GM23338 (cell line): ENCODE results near the gene EVI5L. TPM values are rescaled to one million over a fixed set of nuclear protein-coding genes. Genes with fewer than 3 reads are reported as not detected.

ENCODE experiments used
- ATAC-seq: fragments of 200-7000 bp; cut with Tn5 transposase; 3 replicates; pipeline ENCODE4 v1.9.1; 2020
- DNase-seq: peaks from one replicate; pipeline ENCODE4 v3.0.0-alpha.2; 2015; ENCODE audit warnings: low spot score
- H2AFZ ChIP-seq: fragments of 200-600 bp; sonication (generic); 2 replicates; pipeline ENCODE4 v1.8.0; 2016; ENCODE audit warnings: antibody characterized with exemption, mild to moderate bottlenecking, moderate library complexity
- H3F3A ChIP-seq: fragments of 200-600 bp; sonication (generic); replicated peaks from 2 replicates; pipeline ENCODE4 v1.8.0; 2017; ENCODE audit warnings: antibody characterized with exemption, mixed run types, low read depth
- H3K27ac ChIP-seq: fragments of 200-600 bp; sonication (generic); 2 replicates; pipeline ENCODE4 v1.6.1; 2016; ENCODE audit warnings: low read depth
- H3K27me3 ChIP-seq: fragments of 200-600 bp; sonication (generic); 2 replicates; pipeline ENCODE4 v1.8.0; 2016; ENCODE audit warnings: mild to moderate bottlenecking, mixed run types, moderate library complexity; ENCODE audit not compliant: insufficient read depth
- H3K36me3 ChIP-seq: fragments of 200-600 bp; sonication (generic); 2 replicates; pipeline ENCODE4 v1.8.0; 2016; ENCODE audit warnings: mild to moderate bottlenecking; ENCODE audit not compliant: insufficient read depth
- H3K4me1 ChIP-seq: fragments of 200-600 bp; sonication (generic); 2 replicates; pipeline ENCODE4 v1.8.0; 2016; ENCODE audit warnings: mild to moderate bottlenecking, moderate library complexity; ENCODE audit not compliant: insufficient read depth
- H3K4me2 ChIP-seq: fragments of 200-600 bp; sonication (generic); 2 replicates; pipeline ENCODE4 v1.7.1; 2017; ENCODE audit warnings: mixed run types
- H3K4me3 ChIP-seq: fragments of 200-600 bp; sonication (generic); 2 replicates; pipeline ENCODE4 v1.6.1; 2016; ENCODE audit warnings: mixed run types
- H3K79me2 ChIP-seq: fragments of 200-600 bp; sonication (generic); replicated peaks from 2 replicates; pipeline ENCODE4 v1.8.0; 2017; ENCODE audit warnings: mild to moderate bottlenecking; ENCODE audit not compliant: insufficient read depth
- H3K9me2 ChIP-seq: fragments of 200-600 bp; sonication (generic); 2 replicates; pipeline ENCODE4 v1.8.0; 2017; ENCODE audit not compliant: insufficient read depth
- H4K20me1 ChIP-seq: fragments of 200-600 bp; sonication (generic); replicated peaks from 2 replicates; pipeline ENCODE4 v1.8.0; 2017; ENCODE audit warnings: mild to moderate bottlenecking; ENCODE audit not compliant: insufficient read depth
- H3K27ac Mint-ChIP-seq: 2 replicates; pipeline ENCODE4 v1.8.0; 2020; ENCODE audit warnings: inconsistent platforms, mild to moderate bottlenecking, moderate library complexity, mixed read lengths
- H3K27me3 Mint-ChIP-seq: 3 replicates; pipeline ENCODE4 v1.8.0; 2022; ENCODE audit warnings: low read depth, mild to moderate bottlenecking, moderate library complexity, mixed read lengths, inconsistent platforms; ENCODE audit not compliant: insufficient read depth, poor library complexity
- H3K36me3 Mint-ChIP-seq: 3 replicates; pipeline ENCODE4 v1.8.0; 2021; ENCODE audit warnings: low read depth, mild to moderate bottlenecking, inconsistent platforms, moderate library complexity, mixed read lengths
- H3K4me1 Mint-ChIP-seq: 3 replicates; pipeline ENCODE4 v1.8.0; 2020; ENCODE audit warnings: mild to moderate bottlenecking, inconsistent platforms, mixed read lengths
- H3K4me3 Mint-ChIP-seq: 3 replicates; pipeline ENCODE4 v1.8.0; 2021; ENCODE audit warnings: moderate library complexity, mild to moderate bottlenecking, inconsistent platforms, mixed read lengths
- H3K9me3 Mint-ChIP-seq: 3 replicates; pipeline ENCODE4 v1.8.0; 2020; ENCODE audit warnings: moderate library complexity, mild to moderate bottlenecking, inconsistent platforms, mixed read lengths
- CREB1 ChIP-seq: fragments of 250-450 bp; sonication (Bioruptor Pico); IDR thresholded peaks from 2 replicates; pipeline ENCODE4 v1.5.0; 2020; ENCODE audit warnings: low read depth, mild to moderate bottlenecking, moderate library complexity
- EZH2 ChIP-seq: fragments of 200-600 bp; sonication (generic); IDR thresholded peaks from one replicate; pipeline ENCODE4 v1.8.0; 2017; ENCODE audit warnings: antibody characterized with exemption, mild to moderate bottlenecking, low read depth; ENCODE audit not compliant: unreplicated experiment
- JUNB ChIP-seq: IDR thresholded peaks from one replicate; pipeline ENCODE4 v1.6.1; 2016; ENCODE audit warnings: antibody characterized with exemption; ENCODE audit not compliant: unreplicated experiment
- NANOG ChIP-seq: IDR thresholded peaks from 2 replicates; pipeline ENCODE4 v1.6.1; 2016; ENCODE audit warnings: antibody characterized with exemption, borderline replicate concordance
- POLR2AphosphoS5 ChIP-seq: IDR thresholded peaks from 2 replicates; pipeline ENCODE4 v1.6.1; 2016; ENCODE audit warnings: antibody characterized with exemption, low read depth
- ZNF114 ChIP-seq: fragments of 250-450 bp; sonication (Bioruptor Pico); IDR thresholded peaks from 2 replicates; pipeline ENCODE4 v1.5.0; 2020; ENCODE audit warnings: mild to moderate bottlenecking, moderate library complexity
- ZNF462 ChIP-seq: fragments of 250-450 bp; sonication (Bioruptor Pico); IDR thresholded peaks from 2 replicates; pipeline ENCODE4 v1.5.0; 2020; ENCODE audit warnings: mild to moderate bottlenecking, moderate library complexity
- polyA plus RNA-seq: library from polyadenylated mRNA; unstranded; fragments of >200 nt; fragmentation: Nextera tagmentation; extraction: Ambion mirVana; gene quantifications from 2 replicates; pipeline ENCODE4 v1.2.1, GENCODE V29; 2016
- total RNA-seq: library from RNA; depleted of rRNA; stranded (reverse); fragments of >200 nt; shearing (Covaris generic); gene quantifications from 2 replicates; pipeline ENCODE4 v1.2.3, GENCODE V29; 2014
- TF ChIP-seq, protein P1 (sequence below), 2 experiments: fragments of 200-600 bp in 1 of 2; sonication (generic) in 1 of 2; conservative IDR thresholded peaks; 2 replicates each; pipeline versions ENCODE4 v1.5.1 to v1.6.1; 2016 to 2017; ENCODE audit warnings: antibody characterized with exemption in 2 of 2, low read depth in 2 of 2, mild to moderate bottlenecking in 2 of 2, moderate library complexity in 1 of 2

The EVI5L gene
- total and polyA plus RNA-seq, 2 experiments from 2014 or later, result 4.5 to 16.2 TPM

DNA sequence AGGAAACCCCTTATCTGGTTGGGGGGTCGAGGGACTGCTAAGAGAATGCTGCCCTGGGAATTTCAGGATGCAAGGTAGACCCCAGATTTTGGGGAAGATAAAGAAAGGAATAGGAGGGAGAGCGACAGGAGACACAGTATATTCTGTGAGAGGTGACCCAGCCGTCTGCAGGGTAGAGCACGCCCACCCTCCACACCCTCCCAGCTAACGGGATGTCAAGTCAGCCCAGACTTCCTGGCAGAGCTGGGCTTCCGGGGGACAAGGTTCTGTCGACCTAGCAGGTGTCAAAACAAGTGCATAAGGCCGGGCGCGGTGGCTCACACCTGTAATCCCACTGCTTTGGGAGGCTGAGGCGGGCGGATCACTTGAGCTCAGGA is 44.9 kb downstream of the EVI5L start:
- ATAC-seq (no peak; the same call in 2 of the 3 replicates), DNase-seq (peak; percentile 62)
- Mint-ChIP-seq H3K4me3 (peak overlapping the region; percentile 77), H3K9me3 (no peaks in the 10 kb centered on the region), H3K27me3 (peaks cover 32% of the 10 kb centered on the region), H3K27ac (peak overlapping the region; percentile 83), H3K36me3 (peaks cover 5% of the 10 kb centered on the region; the same call in 2 of the 3 replicates), H3K4me1 (peaks cover 18% of the 10 kb centered on the region)
- peaks cover 14% of the 10 kb centered on the region for H3K27me3 ChIP-seq
- H3F3A ChIP-seq, result peaks cover 12% of the 10 kb centered on the region; the same call in 1 of the 2 replicates
- H3K9me2 ChIP-seq, result no peaks in the 10 kb centered on the region
- H3K27ac ChIP-seq, result no peak overlapping the region
- TF ChIP-seq POLR2AphosphoS5 (peak; percentile 33; the same call in 1 of the 2 replicates), CREB1 (CRISPR knock-in tag) (no peak), ZNF114 (no peak)
- peak overlapping the region; percentile 91 for H3K4me2 ChIP-seq
- H3K79me2 ChIP-seq, result no peaks in the 10 kb centered on the region
- H3K4me1 ChIP-seq, result peaks cover 13% of the 10 kb centered on the region; the same call in 1 of the 2 replicates
- H3K36me3 ChIP-seq, result no peaks in the 10 kb centered on the region
- H3K4me3 ChIP-seq, result peak overlapping the region; percentile 81
- peak overlapping the region; percentile 97 for H2AFZ ChIP-seq
- H4K20me1 ChIP-seq, result no peaks in the 10 kb centered on the region

GRCh38 chr19:7877249-7877836 is 47.3 kb downstream of the EVI5L start:
- Histone ChIP-seq H3K27ac (no peak overlapping the region), H3K27me3 (peaks cover 14% of the 10 kb centered on the region), H3K36me3 (no peaks in the 10 kb centered on the region), H3K4me3 (no peak overlapping the region), H3F3A (peaks cover 8% of the 10 kb centered on the region; the same call in 1 of the 2 replicates), H3K79me2 (no peaks in the 10 kb centered on the region), H4K20me1 (no peaks in the 10 kb centered on the region; the same call in 1 of the 2 replicates), H3K4me2 (no peak overlapping the region), H2AFZ (no peak overlapping the region), H3K4me1 (peaks cover 12% of the 10 kb centered on the region; the same call in 1 of the 2 replicates), H3K9me2 (no peaks in the 10 kb centered on the region)
- ATAC-seq (no peak), DNase-seq (no peak)
- peaks cover 2% of the 10 kb centered on the region; the same call in 1 of the 3 replicates for H3K4me1 Mint-ChIP-seq
- no peak overlapping the region for H3K27ac Mint-ChIP-seq
- peaks cover 11% of the 10 kb centered on the region for H3K27me3 Mint-ChIP-seq
- no peaks in the 10 kb centered on the region for H3K36me3 Mint-ChIP-seq
- TF ChIP-seq EZH2 (no peak), JUNB (no peak), NANOG (no peak), POLR2AphosphoS5 (no peak), ZNF462 (CRISPR knock-in tag) (no peak)
- TF ChIP-seq, protein P1, sequence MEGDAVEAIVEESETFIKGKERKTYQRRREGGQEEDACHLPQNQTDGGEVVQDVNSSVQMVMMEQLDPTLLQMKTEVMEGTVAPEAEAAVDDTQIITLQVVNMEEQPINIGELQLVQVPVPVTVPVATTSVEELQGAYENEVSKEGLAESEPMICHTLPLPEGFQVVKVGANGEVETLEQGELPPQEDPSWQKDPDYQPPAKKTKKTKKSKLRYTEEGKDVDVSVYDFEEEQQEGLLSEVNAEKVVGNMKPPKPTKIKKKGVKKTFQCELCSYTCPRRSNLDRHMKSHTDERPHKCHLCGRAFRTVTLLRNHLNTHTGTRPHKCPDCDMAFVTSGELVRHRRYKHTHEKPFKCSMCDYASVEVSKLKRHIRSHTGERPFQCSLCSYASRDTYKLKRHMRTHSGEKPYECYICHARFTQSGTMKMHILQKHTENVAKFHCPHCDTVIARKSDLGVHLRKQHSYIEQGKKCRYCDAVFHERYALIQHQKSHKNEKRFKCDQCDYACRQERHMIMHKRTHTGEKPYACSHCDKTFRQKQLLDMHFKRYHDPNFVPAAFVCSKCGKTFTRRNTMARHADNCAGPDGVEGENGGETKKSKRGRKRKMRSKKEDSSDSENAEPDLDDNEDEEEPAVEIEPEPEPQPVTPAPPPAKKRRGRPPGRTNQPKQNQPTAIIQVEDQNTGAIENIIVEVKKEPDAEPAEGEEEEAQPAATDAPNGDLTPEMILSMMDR (conservative IDR thresholded peaks at IDR 0.05; ENCODE audit: low read depth in 2 of 2), result no peak
- H3K4me3 Mint-ChIP-seq, result no peak overlapping the region
- no peaks in the 10 kb centered on the region for H3K9me3 Mint-ChIP-seq
